Kidney (tissue), 14 donors: ENCODE data around the gene ZNF410. TPM values are rescaled to one million over a fixed set of nuclear protein-coding genes. Genes with fewer than 3 reads are reported as not detected.

Experiments
- DNase-seq, 5 donors: peaks; one replicate each; pipeline ENCODE4 v3.0.0-alpha.2; 2013 to 2020
- FAIRE-seq: peaks from 2 replicates; lab custom pipeline; 2012; peaks lifted over from hg19 to GRCh38; lab: Jason Lieb, UNC
- H3K27ac ChIP-seq, 2 donors: one replicate each; pipeline ENCODE4 v1.7.0; 2013; ENCODE audit warnings: low read depth in 2 of 2, low read length in 2 of 2, inconsistent platforms in 1 of 2
- H3K27me3 ChIP-seq: one replicate; pipeline ENCODE4 v1.7.1; 2013; ENCODE audit warnings: low read length, inconsistent platforms; ENCODE audit not compliant: control insufficient read depth, insufficient read depth
- H3K36me3 ChIP-seq, 3 donors: one replicate each; pipeline versions ENCODE4 v1.7.0 to v1.7.1; 2013; ENCODE audit warnings: low read length in 3 of 3, control low read depth in 1 of 3, inconsistent platforms in 1 of 3; ENCODE audit not compliant: insufficient read depth in 3 of 3, control insufficient read depth in 2 of 3
- H3K4me1 ChIP-seq, 3 donors: one replicate each; pipeline versions ENCODE4 v1.7.0 to v1.7.1; 2013; ENCODE audit warnings: low read length in 3 of 3, inconsistent platforms in 1 of 3, low read depth in 1 of 3; ENCODE audit not compliant: control insufficient read depth in 2 of 3, insufficient read depth in 2 of 3
- H3K4me3 ChIP-seq, 3 donors: one replicate each; pipeline versions ENCODE4 v1.7.0 to v1.8.1; 2013; ENCODE audit warnings: low read length in 3 of 3, control low read depth in 1 of 3, inconsistent platforms in 1 of 3
- H3K9ac ChIP-seq, 3 donors: one replicate each; pipeline versions ENCODE4 v1.7.0 to v1.7.1; 2013; ENCODE audit warnings: low read length in 3 of 3, control low read depth in 1 of 3, inconsistent platforms in 1 of 3
- H3K9me3 ChIP-seq, 3 donors: one replicate each; pipeline versions ENCODE4 v1.7.0 to v1.7.1; 2013; ENCODE audit warnings: low read length in 3 of 3, control low read depth in 1 of 3, inconsistent platforms in 1 of 3; ENCODE audit not compliant: control insufficient read depth in 2 of 3, insufficient read depth in 1 of 3
- intact Hi-C: fragments of 100-400 bp; cut with DNase I; formaldehyde crosslinking; loops from one replicate; pipeline ENCODE4 v1.11.1; 2022
- polyA plus RNA-seq: library from polyadenylated mRNA; stranded (reverse); fragments of 350-450 nt; fragmentation: Illumina TruSeq; extraction: RNeasy Lipid Tissue Mini Kit (QIAGEN cat#74804); gene quantifications from one replicate; pipeline ENCODE4 v1.2.3, GENCODE V29; 2014; ENCODE audit warnings: low read depth, low replicate concordance; ENCODE audit not compliant: insufficient read depth
- total RNA-seq: library from RNA; stranded (reverse); fragmentation: NEBNext Ultra II Directional; extraction: Animal tissue kit (Norgen Biotek cat#: 25700); gene quantifications from one replicate; pipeline ENCODE4 v1.2.1, GENCODE V29; 2021
- TF ChIP-seq, protein P1 (sequence below): IDR thresholded peaks from 3 replicates; pipeline ENCODE4 v1.5.1; 2012; ENCODE audit warnings: mild to moderate bottlenecking, moderate library complexity, borderline replicate concordance; ENCODE audit not compliant: insufficient read depth; ENCODE audit errors: extremely low read depth
- donor health status: control.
- donor health status: control.
- donor health status: control.
- donor health status: control.
- donor health status: control.
- donor health status: DM: yes; HTN: yes; CAD: no.
- donor health status: Normal renal cell carcinoma (clear cell type).

The ZNF410 gene
- total and polyA plus RNA-seq, 2 donors from 2014 or later, result 35.8 to 43.2 TPM

DNA sequence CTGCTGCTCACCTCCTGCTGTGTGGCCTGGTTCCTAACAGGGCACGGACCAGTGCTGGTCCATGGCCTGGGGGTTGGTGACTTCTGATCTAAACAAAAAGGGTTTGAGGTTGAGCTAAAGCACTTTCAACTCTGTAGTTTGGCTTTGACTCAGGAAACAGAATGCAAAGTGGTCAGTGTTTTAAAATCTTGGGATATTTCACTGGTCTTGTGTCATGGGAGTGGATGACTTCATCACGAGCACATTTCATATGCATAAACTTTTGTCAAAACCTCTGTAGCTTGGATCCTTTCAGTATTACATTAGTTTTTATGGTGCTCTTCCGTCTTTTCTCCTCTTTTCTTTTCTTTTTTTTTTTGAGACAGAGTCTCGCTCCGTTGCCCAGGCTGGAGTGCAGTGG, 37.7 kb downstream of the ZNF410 start:
- TF ChIP-seq, protein P1, sequence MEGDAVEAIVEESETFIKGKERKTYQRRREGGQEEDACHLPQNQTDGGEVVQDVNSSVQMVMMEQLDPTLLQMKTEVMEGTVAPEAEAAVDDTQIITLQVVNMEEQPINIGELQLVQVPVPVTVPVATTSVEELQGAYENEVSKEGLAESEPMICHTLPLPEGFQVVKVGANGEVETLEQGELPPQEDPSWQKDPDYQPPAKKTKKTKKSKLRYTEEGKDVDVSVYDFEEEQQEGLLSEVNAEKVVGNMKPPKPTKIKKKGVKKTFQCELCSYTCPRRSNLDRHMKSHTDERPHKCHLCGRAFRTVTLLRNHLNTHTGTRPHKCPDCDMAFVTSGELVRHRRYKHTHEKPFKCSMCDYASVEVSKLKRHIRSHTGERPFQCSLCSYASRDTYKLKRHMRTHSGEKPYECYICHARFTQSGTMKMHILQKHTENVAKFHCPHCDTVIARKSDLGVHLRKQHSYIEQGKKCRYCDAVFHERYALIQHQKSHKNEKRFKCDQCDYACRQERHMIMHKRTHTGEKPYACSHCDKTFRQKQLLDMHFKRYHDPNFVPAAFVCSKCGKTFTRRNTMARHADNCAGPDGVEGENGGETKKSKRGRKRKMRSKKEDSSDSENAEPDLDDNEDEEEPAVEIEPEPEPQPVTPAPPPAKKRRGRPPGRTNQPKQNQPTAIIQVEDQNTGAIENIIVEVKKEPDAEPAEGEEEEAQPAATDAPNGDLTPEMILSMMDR, result no peak
- Histone ChIP-seq H3K9ac (no peak overlapping the region), H3K27ac (no peak overlapping the region), H3K4me3 (no peak overlapping the region), H3K36me3 (peaks cover 10 to 54% (median 42%) of the 10 kb centered on the region in 3 donors), H3K27me3 (no peaks in the 10 kb centered on the region), H3K9me3 (no peaks in the 10 kb centered on the region), H3K4me1 (no peaks in the 10 kb centered on the region)
- FAIRE-seq, result no peak
- DNase-seq, result no peak
- intact Hi-C loops, result no loop called here

DNA sequence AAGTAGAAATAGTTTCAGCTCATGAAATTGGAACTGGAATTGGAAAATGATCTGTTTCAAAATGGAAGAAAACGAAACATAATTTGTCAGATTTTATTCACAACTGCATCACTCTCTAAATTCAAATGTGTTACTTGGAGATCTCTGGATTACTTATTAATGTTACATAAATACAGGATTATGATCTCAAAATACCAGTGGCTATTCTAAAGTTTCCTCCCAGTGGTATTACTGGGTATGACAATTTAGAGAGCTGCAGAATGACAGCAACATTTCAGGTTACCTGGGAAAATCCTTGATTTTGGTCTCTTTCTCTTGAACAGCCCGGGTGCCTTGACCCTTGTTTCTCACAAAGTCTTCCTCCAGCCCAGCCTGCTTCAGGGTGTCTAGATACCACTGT, 49.0 kb downstream of the ZNF410 start:
- intact Hi-C loops, result no loop called here
- Histone ChIP-seq H3K36me3 (peaks cover 3 to 44% (median 33%) of the 10 kb centered on the region in 3 donors), H3K27ac (no peak overlapping the region), H3K27me3 (no peaks in the 10 kb centered on the region), H3K9me3 (no peaks in the 10 kb centered on the region), H3K9ac (no peak overlapping the region), H3K4me1 (no peaks in the 10 kb centered on the region), H3K4me3 (no peak overlapping the region)
- no peak for FAIRE-seq
- TF ChIP-seq, protein P1, result no peak
- DNase-seq, result peak in 1 of 5 donors; percentile 18

DNA sequence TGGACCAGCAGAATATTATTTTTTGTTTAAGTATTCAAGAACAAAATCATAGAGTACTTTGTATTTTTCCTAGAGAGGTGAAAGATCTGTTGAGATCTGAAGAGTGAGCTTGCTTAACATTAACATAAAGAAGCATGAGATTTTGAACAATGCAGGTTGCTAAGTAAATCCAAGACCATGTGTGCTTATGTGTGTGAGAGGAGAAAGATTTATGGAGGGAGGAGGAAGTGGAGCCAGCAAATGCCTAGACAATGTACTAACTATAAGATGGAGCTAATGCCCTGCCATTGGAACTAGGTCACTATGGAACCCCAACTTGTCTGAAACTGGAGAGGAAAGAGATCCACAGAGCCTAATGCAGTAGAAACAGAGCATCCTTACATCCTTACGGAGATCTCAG, 49.9 kb downstream of the ZNF410 start:
- intact Hi-C loops, result no loop called here
- H3K9me3 ChIP-seq, result no peaks in the 10 kb centered on the region
- no peak overlapping the region for H3K4me3 ChIP-seq
- no peak overlapping the region for H3K9ac ChIP-seq
- H3K27ac ChIP-seq, result no peak overlapping the region
- TF ChIP-seq, protein P1, result no peak
- DNase-seq (no peak), FAIRE-seq (no peak)
- H3K36me3 ChIP-seq, result peaks cover 3 to 41% (median 30%) of the 10 kb centered on the region in 3 donors
- H3K27me3 ChIP-seq, result no peaks in the 10 kb centered on the region
- no peaks in the 10 kb centered on the region for H3K4me1 ChIP-seq

DNA sequence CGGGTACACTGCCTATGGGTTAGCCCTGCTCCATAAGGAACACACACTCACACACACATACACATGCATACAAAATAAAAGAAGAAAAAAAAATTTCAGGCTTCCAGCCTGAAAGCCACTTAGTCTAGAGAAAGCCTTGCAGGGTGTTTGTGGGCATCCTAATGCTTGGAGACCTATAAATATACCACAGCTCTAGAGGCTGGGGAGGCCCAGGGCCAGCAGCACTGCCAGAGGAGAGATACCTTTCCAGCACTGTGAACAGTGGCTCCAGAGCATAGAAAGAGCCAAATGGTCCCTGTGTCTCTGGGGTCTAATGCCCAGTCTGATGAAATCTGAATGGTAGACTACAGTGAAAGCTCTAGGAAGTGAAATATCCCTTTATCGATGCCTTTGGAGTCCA, 50.4 kb downstream of the ZNF410 start:
- peaks cover 3 to 36% (median 25%) of the 10 kb centered on the region in 3 donors for H3K36me3 ChIP-seq

More for the DNA sequence above, 50.4 kb downstream of the ZNF410 start:
- no peak overlapping the region for H3K9ac ChIP-seq
- TF ChIP-seq, protein P1, result no peak
- FAIRE-seq, result no peak
- no peaks in the 10 kb centered on the region for H3K27me3 ChIP-seq
- no peaks in the 10 kb centered on the region for H3K4me1 ChIP-seq
- DNase-seq, result no peak
- H3K4me3 ChIP-seq, result no peak overlapping the region
- intact Hi-C loops, result no loop called here
- H3K27ac ChIP-seq, result no peak overlapping the region
- H3K9me3 ChIP-seq, result no peaks in the 10 kb centered on the region
